Measurements from ENCODE around the gene HSPG2. TPM values are rescaled to one million over a fixed set of nuclear protein-coding genes. Genes with fewer than 3 reads are reported as not detected.

HSPG2 gene
- total and polyA plus RNA-seq, 2 of the 13 experiments (the other 11 are each of a cell fraction or from before 2014, with no cell fraction given) = 9.1 to 13.1 TPM

DNA sequence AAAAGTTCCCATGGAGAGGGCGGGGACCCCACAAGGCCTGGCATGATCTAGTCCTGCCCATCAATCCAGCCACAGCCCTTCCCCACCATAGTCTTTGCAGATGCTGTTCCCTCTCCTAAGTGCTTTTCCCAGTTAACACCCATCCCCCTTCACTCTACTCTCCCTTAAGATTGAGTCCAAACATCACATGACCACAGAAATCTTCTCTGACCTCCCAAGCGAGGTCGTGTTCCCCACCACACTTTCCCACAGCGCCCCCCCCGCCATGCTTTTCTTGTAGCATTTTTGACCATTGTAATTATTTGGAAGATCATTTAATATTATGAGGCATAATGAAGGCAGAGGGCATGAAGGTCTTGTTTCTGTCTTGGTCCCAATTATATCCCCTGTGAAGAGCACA lies 4.3 kb upstream of the HSPG2 start:
- DNase-seq (ENCODE audit: low spot score) = no peak
- Histone ChIP-seq H3K36me3 (replicated peaks in 1 of 2; ENCODE audit: control insufficient read depth in 1 of 2, insufficient read depth in 2 of 2, low read length in 2 of 2) (no peaks in the 10 kb centered on the region; a peak in 1 of 5 replicates), H2AFZ (ENCODE audit: low read length) (no peak overlapping the region), H3K9ac (ENCODE audit: insufficient read depth, low read depth, low read length) (no peak overlapping the region), H3K27me3 (ENCODE audit: control insufficient read depth in 1 of 2, insufficient read depth in 2 of 2, low read length in 2 of 2) (peaks cover 3 to 16% of the 10 kb centered on the region in 2 experiments; a peak in 4 of 5 replicates), H3K4me1 (ENCODE audit: insufficient read depth, low read length) (peaks cover 71% of the 10 kb centered on the region), H3K79me2 (ENCODE audit: insufficient read depth, low read length) (peaks cover 3% of the 10 kb centered on the region), H3K9me3 (ENCODE audit: low read length) (no peaks in the 10 kb centered on the region), H3K27ac (ENCODE audit: extremely low read length, insufficient read depth, low read length) (no peak overlapping the region), H4K20me1 (ENCODE audit: insufficient read depth, low read length) (no peaks in the 10 kb centered on the region), H3K4me2 (ENCODE audit: low read depth, low read length) (no peak overlapping the region), H3K4me3 (replicated peaks in 1 of 3; ENCODE audit: insufficient read depth in 1 of 3, low read depth in 2 of 3, low read length in 3 of 3) (no peak overlapping the region)
- POLR2A ChIA-PET = no interaction called here
- no peak for ATAC-seq
- 42% methylated on average over 5 of the region's 5 CpGs for WGBS (ENCODE audit: low lambda C conversion rate)
- no TSS peak for BruUV-seq (replicated peaks)
- CTCF ChIA-PET (ENCODE audit: low intra/inter-chr PET ratio, low total read pairs) = no interaction called here
- intact Hi-C loops (cut with micrococcal nuclease; ENCODE audit: unreplicated experiment) = no loop called here
- in situ Hi-C loops (cut with HindIII; ENCODE audit: extremely low pct_ligation_motif_present, low pct_unique_long_range_greater_than_20kb) = no loop called here
- TF ChIP-seq ZNF20 (CRISPR knock-in tag; IDR thresholded peaks at IDR 0.05) = no peak
- TF ChIP-seq ARNTL (CRISPR knock-in tag; IDR thresholded peaks at IDR 0.05) = no peak
- no peak for TF ChIP-seq ZNF460 (CRISPR knock-in tag; IDR thresholded peaks at IDR 0.05; ENCODE audit: borderline replicate concordance)
- no peak for TF ChIP-seq ZNF136 (CRISPR knock-in tag; IDR thresholded peaks at IDR 0.05; ENCODE audit: low read depth)
- FAIRE-seq = no peak

DNA sequence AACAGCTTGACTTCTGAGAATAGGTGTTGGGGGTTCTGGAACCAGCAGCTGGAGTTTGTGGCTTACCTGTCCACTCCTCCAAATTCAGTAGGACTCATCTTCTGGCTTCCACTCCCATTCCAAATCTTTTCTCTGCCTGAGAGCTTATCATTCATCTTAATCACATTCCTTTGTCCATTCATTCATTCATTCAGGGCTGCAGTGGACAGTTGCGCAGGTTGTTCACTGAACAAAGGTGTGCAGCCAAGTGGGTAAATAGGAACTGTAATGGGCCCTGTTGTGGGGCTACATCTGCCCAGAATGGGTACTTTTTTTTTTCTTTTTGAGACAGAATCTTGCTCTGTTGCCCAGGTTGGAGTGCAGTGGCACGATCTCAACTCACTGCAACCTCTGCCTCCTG lies 3.4 kb upstream of the HSPG2 start:
- in situ Hi-C loops (cut with HindIII; ENCODE audit: extremely low pct_ligation_motif_present, low pct_unique_long_range_greater_than_20kb) (no loop called here), intact Hi-C loops (cut with micrococcal nuclease; ENCODE audit: unreplicated experiment) (no loop called here)
- H3K27ac ChIP-seq (ENCODE audit: extremely low read length, insufficient read depth, low read length) = no peak overlapping the region
- no peaks in the 10 kb centered on the region for H3K9me3 ChIP-seq (ENCODE audit: low read length)
- peaks cover 12% of the 10 kb centered on the region for H3K79me2 ChIP-seq (ENCODE audit: insufficient read depth, low read length)
- H3K4me2 ChIP-seq (ENCODE audit: low read depth, low read length) = no peak overlapping the region
- ChIA-PET CTCF (ENCODE audit: low intra/inter-chr PET ratio, low total read pairs) (no interaction called here), POLR2A (interaction anchor here (10.7 kb wide), 1 partner anchor 18 kb away, joined by 105 read pairs; no protein-coding TSS in a partner anchor)
- no TSS peak for BruUV-seq (replicated peaks)
- ATAC-seq (no peak), FAIRE-seq (no peak), DNase-seq (ENCODE audit: low spot score) (no peak)
- no peak overlapping the region for H2AFZ ChIP-seq (ENCODE audit: low read length)
- no peaks in the 10 kb centered on the region for H4K20me1 ChIP-seq (ENCODE audit: insufficient read depth, low read length)
- 61% methylated on average over 2 of the region's 2 CpGs for WGBS (ENCODE audit: low lambda C conversion rate)
- H3K36me3 ChIP-seq (replicated peaks in 1 of 2; ENCODE audit: control insufficient read depth in 1 of 2, insufficient read depth in 2 of 2, low read length in 2 of 2) = no peaks in the 10 kb centered on the region; a peak in 1 of 5 replicates
- no peak overlapping the region for H3K4me3 ChIP-seq (replicated peaks in 1 of 3; ENCODE audit: insufficient read depth in 1 of 3, low read depth in 2 of 3, low read length in 3 of 3)
- TF ChIP-seq ZNF24 (IDR thresholded peaks at IDR 0.05) (peak; percentile 75; the same call in 1 of the 2 replicates), ZNF724P (CRISPR knock-in tag; IDR thresholded peaks at IDR 0.05; ENCODE audit: borderline replicate concordance) (no peak), PTBP1 (IDR thresholded peaks at IDR 0.05; ENCODE audit: low read depth, low read length, poor library complexity, severe bottlenecking) (no peak), SSRP1 (CRISPR knock-in tag; IDR thresholded peaks at IDR 0.05) (no peak), TIGD3 (CRISPR knock-in tag; IDR thresholded peaks at IDR 0.05; ENCODE audit: borderline replicate concordance) (no peak), ZMYM3 (CRISPR knock-in tag; IDR thresholded peaks at IDR 0.05) (peak; percentile 28; the same call in 1 of the 2 replicates), GPN1 (CRISPR knock-in tag; IDR thresholded peaks at IDR 0.05; ENCODE audit: borderline replicate concordance) (no peak)
- H3K4me1 ChIP-seq (ENCODE audit: insufficient read depth, low read length) = peaks cover 80% of the 10 kb centered on the region
- H3K9ac ChIP-seq (ENCODE audit: insufficient read depth, low read depth, low read length) = no peak overlapping the region
- peaks cover 3 to 16% of the 10 kb centered on the region in 2 experiments; a peak in 4 of 5 replicates for H3K27me3 ChIP-seq (ENCODE audit: control insufficient read depth in 1 of 2, insufficient read depth in 2 of 2, low read length in 2 of 2)
